Kidney epithelial cell (primary cell): Measurements from ENCODE around the gene GPX4. TPM values are rescaled to one million over a fixed set of nuclear protein-coding genes. Genes with fewer than 3 reads are reported as not detected.
A peak's percentile ranks its signal among the peaks of the same experiment; 100 is the strongest.

Source experiments
- DNase-seq: peaks from one replicate; pipeline ENCODE4 v3.0.0-alpha.2; 2010; ENCODE audit warnings: low read depth
- H3K27me3 ChIP-seq: 2 replicates; pipeline ENCODE4 v1.6.0; 2011; ENCODE audit warnings: low read length; ENCODE audit not compliant: control insufficient read depth, insufficient read depth
- H3K36me3 ChIP-seq: 2 replicates; pipeline ENCODE4 v1.5.1; 2011; ENCODE audit warnings: low read length; ENCODE audit not compliant: control insufficient read depth, insufficient read depth
- H3K4me3 ChIP-seq: 2 replicates; pipeline ENCODE4 v1.5.1; 2011; ENCODE audit warnings: low read depth, mild to moderate bottlenecking, control low read depth, low read length
- CTCF ChIP-seq: IDR thresholded peaks from 2 replicates; pipeline ENCODE4 v1.5.1; 2011; ENCODE audit warnings: mild to moderate bottlenecking, moderate library complexity, low read length, control low read depth, inconsistent platforms; ENCODE audit not compliant: insufficient read depth, poor library complexity, severe bottlenecking
- total RNA-seq: library from RNA; depleted of rRNA; stranded (reverse); fragments of >200 nt; gene quantifications from 2 replicates; pipeline ENCODE4 v1.2.3, GENCODE V29; 2015

GPX4 gene
- total RNA-seq, 1 donor from 2014 or later = 538 TPM

- no peaks in the 10 kb centered on the region for H3K36me3 ChIP-seq
- no peak for TF ChIP-seq CTCF
- H3K27me3 ChIP-seq = peaks cover 29% of the 10 kb centered on the region
- DNase-seq = no peak
- H3K4me3 ChIP-seq = no peak overlapping the region
These were observed 39.7 kb upstream of the GPX4 start for GRCh38 chr19:1063909-1064660.

- peak; percentile 58 for TF ChIP-seq CTCF
- Histone ChIP-seq H3K36me3 (no peaks in the 10 kb centered on the region), H3K4me3 (no peak overlapping the region), H3K27me3 (peaks cover 36% of the 10 kb centered on the region)
- no peak for DNase-seq
These were observed 38.9 kb upstream of the GPX4 start for GRCh38 chr19:1064661-1065605.

- H3K27me3 ChIP-seq = peaks cover 38% of the 10 kb centered on the region
- no peak overlapping the region for H3K4me3 ChIP-seq
- H3K36me3 ChIP-seq = no peaks in the 10 kb centered on the region
- no peak for TF ChIP-seq CTCF
- DNase-seq = peak; percentile 16
These were observed 38.1 kb upstream of the GPX4 start for GRCh38 chr19:1065606-1066109.

GRCh38 chr19:1066251-1066747 is 37.5 kb upstream of the GPX4 start:
- Histone ChIP-seq H3K27me3 (peaks cover 43% of the 10 kb centered on the region), H3K4me3 (no peak overlapping the region), H3K36me3 (no peaks in the 10 kb centered on the region)
- no peak for DNase-seq
- no peak for TF ChIP-seq CTCF

GRCh38 chr19:1066748-1067340 is 37.0 kb upstream of the GPX4 start, which contains the start of gene ARHGAP45:
TSS of gene ARHGAP45 (plus strand) at chr19:1067167. CDS start at chr19:1067406, 239 bp downstream.
- no peak for TF ChIP-seq CTCF
- peaks cover 47% of the 10 kb centered on the region for H3K27me3 ChIP-seq
- DNase-seq = no peak
- peak within 1 kb of the TSS; percentile 18 for H3K4me3 ChIP-seq
- no peaks in the 10 kb centered on the region for H3K36me3 ChIP-seq
